ENCODE data around the gene SV2B. TPM values are rescaled to one million over a fixed set of nuclear protein-coding genes. Genes with fewer than 3 reads are reported as not detected.

Gene SV2B
- total and polyA plus RNA-seq, 12 donors: 0.16 to 7.5 (median 3.0) TPM

DNA sequence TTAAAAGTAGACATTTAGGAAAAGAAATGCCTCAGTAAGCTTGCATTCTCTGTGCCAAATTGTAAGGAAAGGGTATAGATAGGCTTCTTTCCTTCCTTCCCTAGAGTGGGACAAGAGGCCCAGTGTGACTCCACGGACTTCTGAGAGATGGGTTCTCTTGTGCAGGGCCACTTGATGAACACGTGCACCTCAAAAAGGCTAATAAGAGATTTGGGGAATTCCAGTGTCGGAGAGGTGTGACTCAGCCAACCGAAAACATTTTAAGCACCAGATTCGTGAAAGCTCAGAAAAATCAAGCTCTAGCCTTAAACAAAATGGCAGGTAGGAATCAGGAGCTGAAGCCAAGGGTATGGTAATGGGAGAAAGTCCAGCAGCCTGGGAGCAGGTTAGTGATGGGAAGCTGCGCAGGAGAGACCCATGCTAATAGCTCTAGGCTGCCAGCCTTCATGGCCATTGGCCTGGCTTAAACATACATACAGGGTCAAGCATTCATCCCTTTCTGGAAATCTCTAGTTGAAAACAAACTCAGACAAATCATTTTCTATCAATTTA lies 56.2 kb downstream of the SV2B start:
- Histone ChIP-seq H3K9me3 (replicated peaks in 1 of 3) (no peaks in the 10 kb centered on the region), H3K4me1 (replicated peaks in 1 of 2) (no peaks in the 10 kb centered on the region), H3K36me3 (replicated peaks in 1 of 2) (no peaks in the 10 kb centered on the region), H3K27me3 (peaks cover 11% of the 10 kb centered on the region), H3K4me3 (no peak overlapping the region), H3K27ac (no peak overlapping the region)
- WGBS, 4 donors: 88 to 93% (median 91%) methylated on average over 6 of the region's 6 CpGs
- TF ChIP-seq CTCF (IDR thresholded peaks at IDR 0.05) (no peak), POLR2A (IDR thresholded peaks at IDR 0.05) (no peak)
- intact Hi-C loops (cut with DNase I): no loop called here
- no peak for DNase-seq

- Histone ChIP-seq H3K27me3 (peaks cover 11% of the 10 kb centered on the region), H3K36me3 (replicated peaks in 1 of 2) (no peaks in the 10 kb centered on the region), H3K4me3 (no peak overlapping the region), H3K9me3 (replicated peaks in 1 of 3) (no peaks in the 10 kb centered on the region), H3K27ac (no peak overlapping the region), H3K4me1 (replicated peaks in 1 of 2) (no peaks in the 10 kb centered on the region)
- intact Hi-C loops (cut with DNase I): no loop called here
- 80 to 87% (median 84%) methylated on average over 7 of the region's 7 CpGs for WGBS, 4 donors
- DNase-seq: no peak
- TF ChIP-seq CTCF (IDR thresholded peaks at IDR 0.05) (no peak), POLR2A (IDR thresholded peaks at IDR 0.05) (no peak)
Observed at GRCh38 chr15:91158415-91159394, 58.6 kb downstream of the SV2B start.

DNA sequence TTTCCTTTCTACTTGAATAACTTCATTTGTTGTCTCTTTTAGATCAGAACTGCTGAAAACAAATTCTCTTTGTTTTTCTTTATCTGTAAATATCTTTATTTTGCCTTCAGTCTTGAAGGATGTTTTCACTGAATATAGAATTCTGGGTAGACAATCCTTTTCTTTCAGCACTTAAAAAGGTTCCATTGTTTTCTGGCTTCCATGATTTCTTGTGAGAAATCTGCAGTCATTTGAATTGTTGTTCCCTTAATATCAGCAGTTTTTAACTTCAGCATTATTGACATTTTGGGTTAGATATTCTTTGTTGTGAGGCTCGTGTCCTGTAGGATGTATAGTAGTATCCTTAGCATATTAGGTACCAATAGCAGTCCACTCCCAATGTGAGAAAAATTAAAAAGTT lies 65.8 kb downstream of the SV2B start:
- DNase-seq: no peak
- no peak for TF ChIP-seq POLR2A (IDR thresholded peaks at IDR 0.05)
- no peak for TF ChIP-seq CTCF (IDR thresholded peaks at IDR 0.05)
- H3K36me3 ChIP-seq (replicated peaks in 1 of 2): no peaks in the 10 kb centered on the region
- intact Hi-C loops (cut with DNase I): no loop called here
- no peak overlapping the region for H3K27ac ChIP-seq
- no peaks in the 10 kb centered on the region for H3K9me3 ChIP-seq (replicated peaks in 1 of 3)
- no peak overlapping the region for H3K4me3 ChIP-seq
- WGBS, 4 donors: 75 to 97% (median 83%) methylated on average over 1 of the region's 1 CpG
- no peaks in the 10 kb centered on the region for H3K4me1 ChIP-seq (replicated peaks in 1 of 2)
- no peaks in the 10 kb centered on the region for H3K27me3 ChIP-seq

GRCh38 chr15:91168457-91168856 lies 68.4 kb downstream of the SV2B start:
- intact Hi-C loops (cut with DNase I): no loop called here
- Histone ChIP-seq H3K27ac (no peak overlapping the region), H3K4me3 (no peak overlapping the region), H3K4me1 (replicated peaks in 1 of 2) (no peaks in the 10 kb centered on the region), H3K36me3 (replicated peaks in 1 of 2) (no peaks in the 10 kb centered on the region), H3K9me3 (replicated peaks in 1 of 3) (no peaks in the 10 kb centered on the region), H3K27me3 (no peaks in the 10 kb centered on the region)
- TF ChIP-seq POLR2A (IDR thresholded peaks at IDR 0.05) (no peak), CTCF (IDR thresholded peaks at IDR 0.05) (no peak)
- DNase-seq: no peak

Data from adrenal gland (tissue), 12 donors.